ENCODE results near the gene CHRM2.
A peak's percentile ranks its signal among the peaks of the same experiment; 100 is the strongest.

The CHRM2 gene

DNA sequence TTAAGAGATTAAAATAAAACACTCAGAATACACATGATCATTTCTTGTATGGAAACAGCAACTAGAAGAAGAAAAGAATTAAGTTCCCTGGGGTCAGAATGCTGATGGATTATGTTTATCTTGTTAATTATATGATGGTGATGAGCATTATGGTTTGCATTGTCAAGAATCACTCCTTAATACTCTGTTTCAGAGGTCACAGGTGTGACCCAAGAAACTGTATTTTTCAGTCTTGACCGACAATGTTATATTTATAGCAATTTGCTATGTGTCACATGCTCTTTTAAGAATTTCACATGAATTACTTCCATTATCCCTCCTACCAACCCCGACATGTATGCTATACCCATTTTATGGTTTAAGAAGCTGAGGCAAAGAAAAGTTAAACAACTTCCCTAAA, 2.7 kb upstream of the CHRM2 start:
- no peak overlapping the region for H3K4me3 ChIP-seq (ENCODE audit: low read depth, low read length)
- no peak for TF ChIP-seq CTCF (IDR thresholded peaks at IDR 0.05; ENCODE audit: low read depth, low read length)

DNA sequence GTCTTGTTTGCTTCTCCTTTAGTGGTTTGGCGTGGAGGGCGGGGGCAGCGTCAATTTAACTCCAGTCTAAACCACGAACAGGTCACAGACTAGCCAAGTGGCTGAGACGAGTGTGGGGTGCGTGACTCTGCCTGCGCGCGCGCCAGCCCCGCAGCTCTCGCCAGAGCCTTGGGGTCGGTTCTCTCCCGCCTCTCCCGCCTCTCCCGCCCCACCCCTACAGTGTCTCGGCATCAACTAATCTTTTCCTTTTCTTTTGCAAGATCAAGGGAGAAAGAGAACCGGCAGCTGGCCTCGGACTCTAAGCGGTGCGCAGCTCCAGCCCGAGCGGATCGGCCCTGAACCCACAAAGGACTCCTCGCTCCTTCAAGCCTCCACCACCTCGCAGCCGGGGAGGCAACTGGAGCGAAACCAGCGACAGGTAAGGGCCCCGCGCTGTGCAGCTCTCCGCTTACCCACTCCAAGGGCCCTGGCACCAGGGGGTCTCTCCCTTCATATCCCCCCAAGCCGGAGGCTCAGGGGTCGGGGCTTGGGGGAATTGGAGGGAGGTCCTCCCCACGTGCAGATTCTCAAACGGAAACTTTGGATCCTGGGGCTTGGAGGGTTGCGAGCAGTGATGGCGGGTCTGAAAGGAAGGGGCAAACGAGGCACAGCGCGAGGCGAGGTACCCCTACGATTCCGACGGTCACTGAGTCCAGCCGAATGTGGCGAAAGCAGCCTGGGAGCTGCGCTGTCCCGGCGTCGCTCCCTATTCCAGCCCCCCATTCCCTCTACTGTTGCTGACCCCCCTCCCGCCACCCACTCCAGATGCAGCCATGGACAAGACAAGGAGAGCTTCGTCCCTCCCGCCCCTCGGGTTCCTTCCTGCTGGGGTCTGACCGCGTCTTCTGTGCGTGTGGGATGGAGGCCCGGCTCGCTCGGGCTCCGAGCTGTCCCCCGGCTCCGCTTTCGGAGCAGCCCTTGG, 829 bp downstream of the CHRM2 start:
- peak overlapping the region; percentile 97 for H3K4me3 ChIP-seq (ENCODE audit: low read depth, low read length)
- TF ChIP-seq CTCF (IDR thresholded peaks at IDR 0.05; ENCODE audit: low read depth, low read length): no peak

- peak overlapping the region; percentile 97 for H3K4me3 ChIP-seq (ENCODE audit: low read depth, low read length)
- TF ChIP-seq CTCF (IDR thresholded peaks at IDR 0.05; ENCODE audit: low read depth, low read length): no peak
Measured at GRCh38 chr7:136869991-136870865, 1.8 kb downstream of the CHRM2 start.

GRCh38 chr7:136870866-136871487, 2.5 kb downstream of the CHRM2 start:
- TF ChIP-seq CTCF (IDR thresholded peaks at IDR 0.05; ENCODE audit: low read depth, low read length): no peak
- peak overlapping the region; percentile 97 for H3K4me3 ChIP-seq (ENCODE audit: low read depth, low read length)

- peak; percentile 23; the same call in 1 of the 2 replicates for TF ChIP-seq CTCF (IDR thresholded peaks at IDR 0.05; ENCODE audit: low read depth, low read length)
- no peak overlapping the region for H3K4me3 ChIP-seq (ENCODE audit: low read depth, low read length)
Measured at GRCh38 chr7:136874393-136875032, 6.1 kb downstream of the CHRM2 start.

GRCh38 chr7:136877509-136877908, 9.1 kb downstream of the CHRM2 start:
- no peak overlapping the region for H3K4me3 ChIP-seq (ENCODE audit: low read depth, low read length)
- no peak for TF ChIP-seq CTCF (IDR thresholded peaks at IDR 0.05; ENCODE audit: low read depth, low read length)

Measured in WI38 (cell line).